Upper lobe of left lung (tissue), 6 donors: Measurements from ENCODE around the gene HPDL. TPM values are rescaled to one million over a fixed set of nuclear protein-coding genes. Genes with fewer than 3 reads are reported as not detected.

Experiments
- ATAC-seq, 2 donors: fragments of 200-7000 bp; cut with Tn5 transposase; one replicate each; pipeline ENCODE4 v1.9.1; 2022; ENCODE audit warnings: mild to moderate bottlenecking in 2 of 2, moderate library complexity in 2 of 2; ENCODE audit not compliant: low FRiP score in 2 of 2
- DNase-seq, 2 donors: peaks; one replicate each; pipeline ENCODE4 v3.0.0-alpha.2; 2019 to 2020
- H3K27ac ChIP-seq, 4 donors: fragments of 200-600 bp; sonication (generic); one replicate each; pipeline ENCODE4 v1.5.1; 2016 to 2019
- H3K27me3 ChIP-seq, 4 donors: fragments of 200-600 bp; sonication (generic); one replicate each; pipeline ENCODE4 v1.5.1; 2017 to 2019
- H3K36me3 ChIP-seq, 4 donors: fragments of 200-600 bp; sonication (generic); one replicate each; pipeline ENCODE4 v1.5.1; 2016 to 2019
- H3K4me1 ChIP-seq, 4 donors: fragments of 200-600 bp; sonication (generic); one replicate each; pipeline ENCODE4 v1.5.1; 2018 to 2019
- H3K4me3 ChIP-seq, 4 donors: fragments of 200-600 bp; sonication (generic); one replicate each; pipeline ENCODE4 v1.5.1; 2017 to 2019; ENCODE audit warnings: mild to moderate bottlenecking in 2 of 4, moderate library complexity in 1 of 4
- H3K9me3 ChIP-seq, 4 donors: fragments of 200-600 bp; sonication (generic); one replicate each; pipeline ENCODE4 v1.5.1; 2018 to 2019
- EP300 ChIP-seq, 4 donors: sonication (generic); formaldehyde crosslinking; IDR thresholded peaks; one replicate each; pipeline ENCODE4 v1.5.1; 2017; ENCODE audit warnings: antibody characterized with exemption in 4 of 4, control low read depth in 2 of 4
- POLR2A ChIP-seq, 4 donors: fragments of 450-650 bp; IDR thresholded peaks; one replicate each; pipeline ENCODE4 v1.5.1; 2016 to 2017; ENCODE audit warnings: antibody characterized with exemption in 4 of 4, mild to moderate bottlenecking in 2 of 4
- POLR2AphosphoS5 ChIP-seq, 2 donors: sonication (generic); formaldehyde crosslinking; IDR thresholded peaks; one replicate each; pipeline ENCODE4 v1.5.1; 2017; ENCODE audit warnings: antibody characterized with exemption in 2 of 2
- WGBS, 2 donors: methylation state at CpG; one replicate each; pipeline ENCODE4 v1.1.5; 2017 to 2018; 5-methylcytosine and 5-hydroxymethylcytosine counted together
- total RNA-seq, 6 donors: library from RNA; depleted of rRNA in 4 of 6; stranded (reverse); fragments of >200 nt in 4 of 6; gene quantifications; one replicate each; pipeline versions ENCODE4 v1.1.0 to v1.2.1, GENCODE V29; 2016 to 2021
- TF ChIP-seq, protein P1 (sequence below), 6 experiments: fragments of 450-650 bp in 4 of 6; fragments of 200-600 bp in 2 of 6; sonication (generic) in 2 of 6; IDR thresholded peaks; one replicate each; pipeline ENCODE4 v1.5.1; 2016 to 2019; ENCODE audit warnings: antibody characterized with exemption in 6 of 6
- donor health status: DM: no; HTN: no; CAD: no; lungs with moderate emphysema.
- donor health status: DM: no; HTN: yes; CAD: no; lungs with severe emphysema.

The HPDL gene
- total RNA-seq, 6 donors from 2014 or later, result 0.30 to 1.3 (median 0.37) TPM; not detected in 3

GRCh38 chr1:45321444-45321843 is 5.3 kb upstream of the HPDL start:
- DNase-seq, result no peak
- TF ChIP-seq POLR2AphosphoS5 (IDR thresholded peaks at IDR 0.05) (no peak), EP300 (IDR thresholded peaks at IDR 0.05) (no peak), POLR2A (IDR thresholded peaks at IDR 0.05) (no peak)
- TF ChIP-seq, protein P1, sequence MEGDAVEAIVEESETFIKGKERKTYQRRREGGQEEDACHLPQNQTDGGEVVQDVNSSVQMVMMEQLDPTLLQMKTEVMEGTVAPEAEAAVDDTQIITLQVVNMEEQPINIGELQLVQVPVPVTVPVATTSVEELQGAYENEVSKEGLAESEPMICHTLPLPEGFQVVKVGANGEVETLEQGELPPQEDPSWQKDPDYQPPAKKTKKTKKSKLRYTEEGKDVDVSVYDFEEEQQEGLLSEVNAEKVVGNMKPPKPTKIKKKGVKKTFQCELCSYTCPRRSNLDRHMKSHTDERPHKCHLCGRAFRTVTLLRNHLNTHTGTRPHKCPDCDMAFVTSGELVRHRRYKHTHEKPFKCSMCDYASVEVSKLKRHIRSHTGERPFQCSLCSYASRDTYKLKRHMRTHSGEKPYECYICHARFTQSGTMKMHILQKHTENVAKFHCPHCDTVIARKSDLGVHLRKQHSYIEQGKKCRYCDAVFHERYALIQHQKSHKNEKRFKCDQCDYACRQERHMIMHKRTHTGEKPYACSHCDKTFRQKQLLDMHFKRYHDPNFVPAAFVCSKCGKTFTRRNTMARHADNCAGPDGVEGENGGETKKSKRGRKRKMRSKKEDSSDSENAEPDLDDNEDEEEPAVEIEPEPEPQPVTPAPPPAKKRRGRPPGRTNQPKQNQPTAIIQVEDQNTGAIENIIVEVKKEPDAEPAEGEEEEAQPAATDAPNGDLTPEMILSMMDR (IDR thresholded peaks at IDR 0.05), result no peak
- WGBS, 2 donors, result 96% methylated on average over 5 of the region's 5 CpGs
- Histone ChIP-seq H3K4me3 (no peak overlapping the region), H3K36me3 (no peaks in the 10 kb centered on the region), H3K27ac (no peak overlapping the region), H3K4me1 (peaks cover 0 to 6% (median 4%) of the 10 kb centered on the region in 4 donors), H3K9me3 (no peaks in the 10 kb centered on the region), H3K27me3 (no peaks in the 10 kb centered on the region)
- ATAC-seq, result no peak

DNA sequence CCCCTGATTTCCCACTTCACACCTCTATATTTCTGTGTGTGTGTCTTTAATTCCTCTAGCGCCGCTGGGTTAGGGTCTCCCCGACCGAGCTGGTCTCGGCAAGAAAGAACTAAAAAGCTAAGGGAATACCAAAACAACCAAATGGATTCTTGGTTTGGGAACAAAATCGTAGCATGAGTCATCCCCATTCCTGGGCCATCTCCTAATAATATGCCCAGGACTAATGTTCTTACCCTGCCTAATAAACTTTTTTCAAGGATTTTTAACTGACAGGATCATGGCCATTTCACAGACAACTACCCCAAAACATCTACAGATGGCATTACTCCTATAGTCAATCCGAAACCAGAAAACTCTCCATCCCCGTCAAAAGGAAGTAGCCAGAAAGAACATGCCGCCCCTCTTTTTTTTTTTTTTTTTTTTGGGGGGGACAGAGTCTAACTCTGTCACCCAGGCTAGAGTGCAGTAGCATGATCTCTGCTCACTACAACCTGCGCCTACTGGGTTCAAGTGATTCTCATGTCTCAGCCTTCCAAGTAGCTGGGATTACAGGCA is 4.1 kb upstream of the HPDL start:
- Histone ChIP-seq H3K36me3 (no peaks in the 10 kb centered on the region), H3K27me3 (no peaks in the 10 kb centered on the region), H3K4me1 (peaks cover 11 to 17% (median 13%) of the 10 kb centered on the region in 4 donors), H3K27ac (no peak overlapping the region), H3K9me3 (no peaks in the 10 kb centered on the region), H3K4me3 (no peak overlapping the region)
- WGBS, 2 donors, result 94 to 95% methylated on average over 10 of the region's 10 CpGs
- no peak for ATAC-seq
- TF ChIP-seq POLR2A (IDR thresholded peaks at IDR 0.05) (no peak), POLR2AphosphoS5 (IDR thresholded peaks at IDR 0.05) (no peak), EP300 (IDR thresholded peaks at IDR 0.05) (no peak)
- TF ChIP-seq, protein P1 (IDR thresholded peaks at IDR 0.05), result no peak
- DNase-seq, result no peak

GRCh38 chr1:45325851-45326506 is 716 bp upstream of the HPDL start:
- peaks cover 11 to 18% (median 14%) of the 10 kb centered on the region in 4 donors for H3K4me1 ChIP-seq
- no peaks in the 10 kb centered on the region for H3K27me3 ChIP-seq
- DNase-seq, result no peak
- H3K4me3 ChIP-seq, result peak overlapping the region in 3 of 4 donors; percentile 46 to 64 (median 53)
- WGBS, 2 donors, result 53 to 61% methylated on average over 6 of the region's 6 CpGs
- H3K9me3 ChIP-seq, result no peaks in the 10 kb centered on the region
- ATAC-seq, result no peak
- no peak overlapping the region for H3K27ac ChIP-seq
- TF ChIP-seq, protein P1 (IDR thresholded peaks at IDR 0.05), result no peak
- no peak for TF ChIP-seq POLR2A (IDR thresholded peaks at IDR 0.05)
- TF ChIP-seq EP300 (IDR thresholded peaks at IDR 0.05), result no peak
- no peak for TF ChIP-seq POLR2AphosphoS5 (IDR thresholded peaks at IDR 0.05)
- peaks cover 1 to 8% (median 4%) of the 10 kb centered on the region in 4 donors for H3K36me3 ChIP-seq

DNA sequence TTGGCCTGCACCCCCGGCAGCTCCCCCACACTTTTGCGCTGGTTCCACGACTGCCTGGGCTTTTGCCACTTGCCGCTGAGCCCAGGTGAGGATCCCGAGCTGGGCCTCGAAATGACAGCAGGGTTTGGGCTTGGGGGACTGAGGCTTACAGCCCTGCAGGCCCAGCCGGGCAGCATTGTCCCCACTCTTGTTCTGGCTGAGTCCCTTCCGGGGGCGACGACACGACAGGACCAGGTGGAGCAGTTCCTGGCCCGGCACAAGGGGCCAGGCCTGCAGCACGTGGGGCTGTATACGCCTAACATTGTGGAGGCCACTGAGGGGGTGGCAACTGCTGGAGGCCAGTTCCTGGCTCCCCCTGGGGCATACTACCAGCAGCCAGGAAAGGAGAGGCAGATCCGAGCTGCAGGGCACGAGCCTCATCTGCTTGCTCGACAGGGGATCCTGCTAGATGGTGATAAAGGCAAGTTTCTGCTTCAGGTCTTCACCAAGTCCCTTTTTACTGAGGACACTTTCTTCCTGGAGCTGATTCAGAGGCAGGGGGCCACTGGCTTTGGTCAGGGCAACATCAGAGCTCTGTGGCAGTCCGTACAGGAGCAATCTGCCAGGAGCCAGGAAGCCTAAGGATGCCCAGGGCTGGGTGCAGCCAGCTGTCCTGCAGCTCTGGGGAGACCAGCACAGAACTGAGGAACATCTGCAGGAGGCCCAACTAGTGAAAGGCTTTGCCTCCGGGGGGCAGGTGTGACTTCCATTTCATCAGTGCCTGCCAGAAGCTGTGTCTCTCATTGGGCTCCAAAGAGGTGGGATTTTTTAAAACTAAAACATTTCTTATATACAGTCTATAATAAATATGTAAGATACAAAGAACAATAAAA is 1.2 kb downstream of the HPDL start:
- no peak for DNase-seq
- Histone ChIP-seq H3K27ac (no peak overlapping the region), H3K4me3 (peak overlapping the region in 2 of 4 donors; percentile 53 to 64), H3K9me3 (no peaks in the 10 kb centered on the region), H3K4me1 (peaks cover 11 to 18% (median 14%) of the 10 kb centered on the region in 4 donors), H3K36me3 (peaks cover 5 to 26% (median 21%) of the 10 kb centered on the region in 4 donors), H3K27me3 (no peaks in the 10 kb centered on the region)
- 64 to 69% methylated on average over 2 to 19 of the region's 19 CpGs for WGBS, 2 donors
- TF ChIP-seq EP300 (IDR thresholded peaks at IDR 0.05), result no peak
- no peak for TF ChIP-seq POLR2AphosphoS5 (IDR thresholded peaks at IDR 0.05)
- TF ChIP-seq, protein P1 (IDR thresholded peaks at IDR 0.05), result no peak
- TF ChIP-seq POLR2A (IDR thresholded peaks at IDR 0.05), result no peak
- ATAC-seq, result no peak
